SH-SY5Y (cell line): ENCODE results near the gene COQ5.

Experiments used
- GATA2 ChIP-seq: IDR thresholded peaks from 2 replicates; pipeline ENCODE4 v1.6.1; 2011; ENCODE audit warnings: mild to moderate bottlenecking, low read depth, low read length
- GATA3 ChIP-seq: IDR thresholded peaks from 2 replicates; pipeline ENCODE4 v1.6.1; 2011; ENCODE audit warnings: low read depth, mild to moderate bottlenecking, low read length, moderate library complexity

The COQ5 gene

GRCh38 chr12:120457133-120457532, 71.8 kb downstream of the COQ5 start:
- TF ChIP-seq GATA3: no peak
- no peak for TF ChIP-seq GATA2

- TF ChIP-seq GATA2: no peak
- no peak for TF ChIP-seq GATA3
These were observed 73.7 kb downstream of the COQ5 start for GRCh38 chr12:120455302-120455701.

- TF ChIP-seq GATA3 (no peak), GATA2 (no peak)
These were observed 75.0 kb downstream of the COQ5 start for GRCh38 chr12:120453977-120454376.
